ENCODE results near the gene CLIP1. TPM values are rescaled to one million over a fixed set of nuclear protein-coding genes. Genes with fewer than 3 reads are reported as not detected.

The CLIP1 gene
- total RNA-seq, 1 donor from 2014 or later = 70.0 TPM

- peaks cover 11% of the 10 kb centered on the region for H3K4me1 ChIP-seq (ENCODE audit: insufficient read depth, low read length)
- Mint-ChIP-seq H3K9me3 (ENCODE audit: unreplicated experiment) (no peaks in the 10 kb centered on the region), H3K27me3 (ENCODE audit: low read depth, unreplicated experiment) (no peaks in the 10 kb centered on the region), H3K4me3 (ENCODE audit: unreplicated experiment) (no peak overlapping the region), H3K27ac (ENCODE audit: unreplicated experiment) (no peak overlapping the region), H3K4me1 (ENCODE audit: low read depth, unreplicated experiment) (peaks cover 4% of the 10 kb centered on the region), H3K36me3 (ENCODE audit: low read depth, unreplicated experiment) (no peaks in the 10 kb centered on the region)
- no peak for DNase-seq (ENCODE audit: low read depth)
- H3K9ac ChIP-seq (ENCODE audit: low read length) = no peak overlapping the region
- TF ChIP-seq EZH2 (IDR thresholded peaks at IDR 0.05; ENCODE audit: insufficient read depth, low read length) (no peak), CTCF (IDR thresholded peaks at IDR 0.05; ENCODE audit: insufficient read depth, low read depth, low read length) (no peak)
- no peak overlapping the region for H2AFZ ChIP-seq (ENCODE audit: low read depth, low read length)
- H3K4me3 ChIP-seq (ENCODE audit: insufficient read depth, low read depth, low read length) = no peak overlapping the region
- no peak overlapping the region for H3K4me2 ChIP-seq (ENCODE audit: low read length)
- H3K79me2 ChIP-seq (ENCODE audit: insufficient read depth, low read length) = no peaks in the 10 kb centered on the region
- FAIRE-seq = no peak
- no peaks in the 10 kb centered on the region for H4K20me1 ChIP-seq (ENCODE audit: insufficient read depth, low read length)
- no peak overlapping the region for H3K27ac ChIP-seq (ENCODE audit: low read depth, low read length)
- no peaks in the 10 kb centered on the region for H3K27me3 ChIP-seq (ENCODE audit: insufficient read depth, low read length)
- H3K9me3 ChIP-seq (ENCODE audit: insufficient read depth, low read depth, low read length) = no peaks in the 10 kb centered on the region
- H3K36me3 ChIP-seq (ENCODE audit: insufficient read depth, low read length) = no peaks in the 10 kb centered on the region
These were observed 4.9 kb upstream of the CLIP1 start for GRCh38 chr12:122427403-122427802.

GRCh38 chr12:122423258-122424165, 1.0 kb upstream of the CLIP1 start:
- no peaks in the 10 kb centered on the region for H3K27me3 Mint-ChIP-seq (ENCODE audit: low read depth, unreplicated experiment)
- Histone ChIP-seq H3K9me3 (ENCODE audit: insufficient read depth, low read depth, low read length) (no peaks in the 10 kb centered on the region), H3K4me1 (ENCODE audit: insufficient read depth, low read length) (peaks cover 19% of the 10 kb centered on the region), H3K4me3 (ENCODE audit: insufficient read depth, low read depth, low read length) (peak overlapping the region; percentile 76), H2AFZ (ENCODE audit: low read depth, low read length) (peak overlapping the region; percentile 92), H4K20me1 (ENCODE audit: insufficient read depth, low read length) (peaks cover 27% of the 10 kb centered on the region), H3K79me2 (ENCODE audit: insufficient read depth, low read length) (peaks cover 35% of the 10 kb centered on the region), H3K36me3 (ENCODE audit: insufficient read depth, low read length) (no peaks in the 10 kb centered on the region), H3K27me3 (ENCODE audit: insufficient read depth, low read length) (no peaks in the 10 kb centered on the region), H3K4me2 (ENCODE audit: low read length) (peak overlapping the region; percentile 97), H3K27ac (ENCODE audit: low read depth, low read length) (peak overlapping the region; percentile 91), H3K9ac (ENCODE audit: low read length) (peak overlapping the region; percentile 97)
- peaks cover 11% of the 10 kb centered on the region for H3K4me1 Mint-ChIP-seq (ENCODE audit: low read depth, unreplicated experiment)
- H3K27ac Mint-ChIP-seq (ENCODE audit: unreplicated experiment) = peak overlapping the region; percentile 96
- H3K36me3 Mint-ChIP-seq (ENCODE audit: low read depth, unreplicated experiment) = no peaks in the 10 kb centered on the region
- no peaks in the 10 kb centered on the region for H3K9me3 Mint-ChIP-seq (ENCODE audit: unreplicated experiment)
- peak overlapping the region; percentile 90 for H3K4me3 Mint-ChIP-seq (ENCODE audit: unreplicated experiment)
- FAIRE-seq (no peak), DNase-seq (ENCODE audit: low read depth) (peak; percentile 49)
- TF ChIP-seq CTCF (IDR thresholded peaks at IDR 0.05; ENCODE audit: insufficient read depth, low read depth, low read length) (no peak), EZH2 (IDR thresholded peaks at IDR 0.05; ENCODE audit: insufficient read depth, low read length) (no peak)
